Adrenal gland (tissue), 12 donors: Measurements from ENCODE around the gene ADAMTS18. TPM values are rescaled to one million over a fixed set of nuclear protein-coding genes. Genes with fewer than 3 reads are reported as not detected.

Experiments used
- DNase-seq, 7 donors: peaks; one replicate each; pipeline ENCODE4 v3.0.0-alpha.2; 2019 to 2020
- H3K27ac ChIP-seq, 5 donors: fragments of 200-600 bp; sonication (generic) in 4 of 5; 1 replicate in 3 of 5; 2 replicates in 2 of 5; pipeline versions ENCODE4 v1.5.1 to v1.8.0; 2016 to 2020; ENCODE audit warnings: mild to moderate bottlenecking in 1 of 5
- H3K27me3 ChIP-seq: fragments of 200-600 bp; 2 replicates; pipeline ENCODE4 v1.8.0; 2021
- H3K36me3 ChIP-seq, 2 donors: fragments of 200-600 bp; replicated peaks in 1 of 2; 1 replicate in 1 of 2; 2 replicates in 1 of 2; pipeline versions ENCODE4 v1.5.1 to v1.8.0; 2018 to 2022
- H3K4me1 ChIP-seq, 2 donors: fragments of 200-600 bp; replicated peaks in 1 of 2; 1 replicate in 1 of 2; 2 replicates in 1 of 2; pipeline versions ENCODE4 v1.5.1 to v1.8.0; 2018 to 2021
- H3K4me3 ChIP-seq, 4 donors: fragments of 200-600 bp; sonication (generic) in 3 of 4; one replicate each; pipeline ENCODE4 v1.5.1; 2016 to 2018
- H3K9me3 ChIP-seq, 3 donors: fragments of 200-600 bp; sonication (generic) in 1 of 3; replicated peaks in 1 of 3; 1 replicate in 2 of 3; 2 replicates in 1 of 3; pipeline versions ENCODE4 v1.5.1 to v1.8.0; 2016 to 2021
- POLR2A ChIP-seq, 2 donors: fragments of 450-650 bp; IDR thresholded peaks; one replicate each; pipeline ENCODE4 v1.6.1; 2017; ENCODE audit warnings: antibody characterized with exemption in 2 of 2, mild to moderate bottlenecking in 2 of 2, moderate library complexity in 1 of 2
- WGBS, 4 donors: extraction: QIAGEN DNeasy Blood & Tissue Kit in 2 of 4; methylation state at CpG; one replicate each; pipeline versions ENCODE4 v1.1.5 to v1.1.7; 2013 to 2017; 5-methylcytosine and 5-hydroxymethylcytosine counted together
- intact Hi-C, 2 donors: fragments of 100-400 bp; cut with DNase I; formaldehyde crosslinking; loops; one replicate each; pipeline versions ENCODE4 v1.14.1 to v1.15.0; 2022 to 2023
- polyA plus RNA-seq, 3 donors: library from polyadenylated mRNA; stranded (reverse); fragments of 200-250 nt in 2 of 3; fragments of 350-450 nt in 1 of 3; fragmentation: Illumina TruSeq in 1 of 3; extraction: RNeasy Lipid Tissue Mini Kit (QIAGEN cat#74804) in 1 of 3; gene quantifications; one replicate each; pipeline ENCODE4 v1.2.3, GENCODE V29; 2013 to 2014
- total RNA-seq, 9 donors: library from RNA; depleted of rRNA in 4 of 9; stranded (reverse); fragments of >200 nt in 4 of 9; fragments of 120-200 nt in 1 of 9; fragmentation: NEBNext Ultra II Directional in 1 of 9; extraction: Animal tissue kit (Norgen Biotek cat#: 25700) in 1 of 9; gene quantifications; one replicate each; pipeline versions ENCODE4 v1.1.0 to v1.2.4, GENCODE V29; 2013 to 2023
- TF ChIP-seq, protein P1 (sequence below), 6 experiments: fragments of 450-650 bp in 4 of 6; fragments of 200-600 bp in 2 of 6; sonication (generic) in 1 of 6; IDR thresholded peaks; 1 replicate in 5 of 6; 2 replicates in 1 of 6; pipeline versions ENCODE4 v1.5.1 to v1.8.0; 2016 to 2021; ENCODE audit warnings: antibody characterized with exemption in 6 of 6, mild to moderate bottlenecking in 2 of 6, moderate library complexity in 1 of 6
- donor health status: healthy with polysubstance abuse.
- donor health status: Bipolar disorder and iron deficiency.
- donor health status: DM: yes; HTN: yes; CAD: no.
- donor health status: DM: no; HTN: no; CAD: no.
- donor health status: DM: no; HTN: no; CAD: no.
- donor health status: DM: yes; HTN: yes; CAD: no.

The ADAMTS18 gene
- total and polyA plus RNA-seq, 12 donors, result 0.10 to 0.32 (median 0.11) TPM; not detected in 9

GRCh38 chr16:77344341-77344740 lies 90.5 kb downstream of the ADAMTS18 start:
- DNase-seq, result no peak
- no peak for TF ChIP-seq POLR2A (IDR thresholded peaks at IDR 0.05)
- TF ChIP-seq, protein P1, sequence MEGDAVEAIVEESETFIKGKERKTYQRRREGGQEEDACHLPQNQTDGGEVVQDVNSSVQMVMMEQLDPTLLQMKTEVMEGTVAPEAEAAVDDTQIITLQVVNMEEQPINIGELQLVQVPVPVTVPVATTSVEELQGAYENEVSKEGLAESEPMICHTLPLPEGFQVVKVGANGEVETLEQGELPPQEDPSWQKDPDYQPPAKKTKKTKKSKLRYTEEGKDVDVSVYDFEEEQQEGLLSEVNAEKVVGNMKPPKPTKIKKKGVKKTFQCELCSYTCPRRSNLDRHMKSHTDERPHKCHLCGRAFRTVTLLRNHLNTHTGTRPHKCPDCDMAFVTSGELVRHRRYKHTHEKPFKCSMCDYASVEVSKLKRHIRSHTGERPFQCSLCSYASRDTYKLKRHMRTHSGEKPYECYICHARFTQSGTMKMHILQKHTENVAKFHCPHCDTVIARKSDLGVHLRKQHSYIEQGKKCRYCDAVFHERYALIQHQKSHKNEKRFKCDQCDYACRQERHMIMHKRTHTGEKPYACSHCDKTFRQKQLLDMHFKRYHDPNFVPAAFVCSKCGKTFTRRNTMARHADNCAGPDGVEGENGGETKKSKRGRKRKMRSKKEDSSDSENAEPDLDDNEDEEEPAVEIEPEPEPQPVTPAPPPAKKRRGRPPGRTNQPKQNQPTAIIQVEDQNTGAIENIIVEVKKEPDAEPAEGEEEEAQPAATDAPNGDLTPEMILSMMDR (IDR thresholded peaks at IDR 0.05), result no peak
- no peak overlapping the region for H3K27ac ChIP-seq

GRCh38 chr16:77336637-77337036 lies 98.2 kb downstream of the ADAMTS18 start:
- intact Hi-C loops, result no loop called here

More at GRCh38 chr16:77344341-77344740, 90.5 kb downstream of the ADAMTS18 start:
- Histone ChIP-seq H3K36me3 (no peaks in the 10 kb centered on the region), H3K4me1 (no peaks in the 10 kb centered on the region), H3K9me3 (no peaks in the 10 kb centered on the region), H3K27me3 (no peaks in the 10 kb centered on the region), H3K4me3 (no peak overlapping the region)
- intact Hi-C loops, result no loop called here
- WGBS, 4 donors, result 70 to 77% (median 76%) methylated on average over 6 of the region's 6 CpGs

DNA sequence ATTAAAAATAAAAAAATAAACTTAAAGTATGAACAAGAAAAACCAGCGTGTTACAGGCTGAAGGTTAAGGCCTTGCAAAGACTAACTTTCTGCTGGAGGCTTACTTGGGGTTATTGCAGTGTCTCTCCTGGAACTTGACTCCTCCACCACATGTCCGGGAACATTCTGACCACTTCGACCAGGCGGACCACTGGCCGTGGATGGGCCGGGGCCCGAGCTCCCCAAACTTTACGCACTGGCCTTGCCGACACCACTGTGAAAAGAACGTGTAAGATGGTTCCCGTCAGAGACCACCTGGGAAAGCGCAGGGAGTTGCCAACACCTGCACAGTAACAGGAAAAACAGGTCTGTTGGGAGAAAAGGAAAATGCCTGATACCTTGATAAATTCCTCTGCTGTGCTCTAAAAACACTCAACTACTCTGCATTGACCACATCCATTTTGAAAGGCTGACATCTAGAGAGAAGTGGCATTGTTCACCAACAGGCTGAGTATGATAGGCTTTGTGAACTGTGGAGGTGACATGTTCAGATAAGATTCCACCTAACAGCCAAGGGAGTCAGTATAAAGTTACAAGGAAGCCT lies 99.1 kb downstream of the ADAMTS18 start:
- DNase-seq, result no peak
- TF ChIP-seq POLR2A (IDR thresholded peaks at IDR 0.05), result no peak
- TF ChIP-seq, protein P1 (IDR thresholded peaks at IDR 0.05), result no peak
- Histone ChIP-seq H3K27me3 (no peaks in the 10 kb centered on the region), H3K27ac (no peak overlapping the region), H3K36me3 (no peaks in the 10 kb centered on the region), H3K4me3 (no peak overlapping the region), H3K4me1 (no peaks in the 10 kb centered on the region), H3K9me3 (no peaks in the 10 kb centered on the region)
- 81 to 88% (median 84%) methylated on average over 11 to 12 of the region's 12 CpGs for WGBS, 4 donors
- intact Hi-C loops, result no loop called here

More at GRCh38 chr16:77336637-77337036, 98.2 kb downstream of the ADAMTS18 start:
- Histone ChIP-seq H3K36me3 (no peaks in the 10 kb centered on the region), H3K9me3 (no peaks in the 10 kb centered on the region), H3K27ac (no peak overlapping the region), H3K27me3 (no peaks in the 10 kb centered on the region), H3K4me3 (no peak overlapping the region), H3K4me1 (no peaks in the 10 kb centered on the region)
- 53 to 71% (median 64%) methylated on average over 2 of the region's 2 CpGs for WGBS, 4 donors
- no peak for TF ChIP-seq POLR2A (IDR thresholded peaks at IDR 0.05)
- TF ChIP-seq, protein P1 (IDR thresholded peaks at IDR 0.05), result no peak
- DNase-seq, result no peak

DNA sequence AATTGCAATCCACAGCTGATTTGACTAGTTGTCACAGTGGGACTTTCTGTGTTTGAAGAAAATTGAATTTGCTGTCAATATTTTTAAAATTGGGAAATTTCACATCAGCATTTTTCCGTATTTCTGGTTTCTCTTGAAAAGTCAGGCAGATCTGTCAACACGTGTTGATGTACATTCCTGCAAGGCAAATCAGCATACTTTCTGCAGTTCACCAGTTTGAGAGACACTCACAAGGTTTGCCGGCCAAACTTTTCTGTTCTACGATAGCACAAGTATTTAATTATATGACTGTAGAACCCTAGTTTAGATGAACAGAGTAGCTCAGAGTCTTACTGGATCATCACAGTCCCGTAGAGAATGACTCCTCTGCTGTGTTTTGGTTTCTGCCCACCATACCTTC lies 102.0 kb downstream of the ADAMTS18 start:
- Histone ChIP-seq H3K27ac (no peak overlapping the region), H3K4me1 (no peaks in the 10 kb centered on the region)
- WGBS, 4 donors, result 68 to 82% (median 80%) methylated on average over 5 of the region's 5 CpGs

More for the DNA sequence above, 102.0 kb downstream of the ADAMTS18 start:
- intact Hi-C loops, result no loop called here
- Histone ChIP-seq H3K4me3 (no peak overlapping the region), H3K9me3 (no peaks in the 10 kb centered on the region), H3K27me3 (no peaks in the 10 kb centered on the region), H3K36me3 (no peaks in the 10 kb centered on the region)
- no peak for DNase-seq
- TF ChIP-seq, protein P1 (IDR thresholded peaks at IDR 0.05), result no peak
- no peak for TF ChIP-seq POLR2A (IDR thresholded peaks at IDR 0.05)
